Suprapubic skin (tissue), 3 donors: ENCODE measurements around the gene SRRM2.

ENCODE experiments used
- EP300 ChIP-seq: sonication (generic); formaldehyde crosslinking; IDR thresholded peaks from one replicate; pipeline ENCODE4 v1.6.1; 2017; ENCODE audit warnings: antibody characterized with exemption
- TF ChIP-seq, protein P1 (sequence below), 2 donors: fragments of 200-600 bp in 1 of 2; fragments of 450-650 bp in 1 of 2; sonication (generic) in 1 of 2; IDR thresholded peaks; one replicate each; pipeline ENCODE4 v1.5.1; 2016 to 2019; ENCODE audit warnings: antibody characterized with exemption in 2 of 2, mild to moderate bottlenecking in 1 of 2, moderate library complexity in 1 of 2

DNA sequence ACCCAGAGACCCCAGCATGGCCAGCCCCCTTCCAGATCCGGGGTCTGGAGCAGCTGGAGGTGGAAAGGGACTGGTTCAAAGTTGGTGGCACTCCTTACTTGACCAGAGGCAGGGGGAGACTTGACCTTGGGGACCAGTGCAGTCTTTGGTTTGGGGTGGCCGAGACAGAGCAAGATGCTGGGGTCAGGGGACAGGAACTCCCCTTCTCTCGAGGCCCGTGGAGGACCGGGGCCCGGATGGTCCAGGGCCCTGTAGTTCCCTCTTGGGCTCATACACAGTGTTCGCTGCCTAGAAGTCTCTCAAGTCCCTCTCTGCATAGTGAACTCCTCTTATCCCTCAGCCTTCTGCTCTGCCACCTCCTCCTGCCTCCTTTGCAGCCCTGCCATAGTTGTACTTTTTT, 35.5 kb downstream of the SRRM2 start:
- TF ChIP-seq, protein P1, sequence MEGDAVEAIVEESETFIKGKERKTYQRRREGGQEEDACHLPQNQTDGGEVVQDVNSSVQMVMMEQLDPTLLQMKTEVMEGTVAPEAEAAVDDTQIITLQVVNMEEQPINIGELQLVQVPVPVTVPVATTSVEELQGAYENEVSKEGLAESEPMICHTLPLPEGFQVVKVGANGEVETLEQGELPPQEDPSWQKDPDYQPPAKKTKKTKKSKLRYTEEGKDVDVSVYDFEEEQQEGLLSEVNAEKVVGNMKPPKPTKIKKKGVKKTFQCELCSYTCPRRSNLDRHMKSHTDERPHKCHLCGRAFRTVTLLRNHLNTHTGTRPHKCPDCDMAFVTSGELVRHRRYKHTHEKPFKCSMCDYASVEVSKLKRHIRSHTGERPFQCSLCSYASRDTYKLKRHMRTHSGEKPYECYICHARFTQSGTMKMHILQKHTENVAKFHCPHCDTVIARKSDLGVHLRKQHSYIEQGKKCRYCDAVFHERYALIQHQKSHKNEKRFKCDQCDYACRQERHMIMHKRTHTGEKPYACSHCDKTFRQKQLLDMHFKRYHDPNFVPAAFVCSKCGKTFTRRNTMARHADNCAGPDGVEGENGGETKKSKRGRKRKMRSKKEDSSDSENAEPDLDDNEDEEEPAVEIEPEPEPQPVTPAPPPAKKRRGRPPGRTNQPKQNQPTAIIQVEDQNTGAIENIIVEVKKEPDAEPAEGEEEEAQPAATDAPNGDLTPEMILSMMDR (IDR thresholded peaks at IDR 0.05) = no peak
- TF ChIP-seq EP300 = no peak
